HG03571 (cell line): ENCODE measurements around the gene CNTFR.

Experiments used
- ATAC-seq: cut with Tn5 transposase; IDR thresholded peaks from one replicate; pipeline ENCODE4 v1.9.1; 2021; ENCODE audit not compliant: unreplicated experiment

Gene CNTFR

GRCh38 chr9:34590381-34591247 lies 1.1 kb upstream of the CNTFR start:
- no peak for ATAC-seq

DNA sequence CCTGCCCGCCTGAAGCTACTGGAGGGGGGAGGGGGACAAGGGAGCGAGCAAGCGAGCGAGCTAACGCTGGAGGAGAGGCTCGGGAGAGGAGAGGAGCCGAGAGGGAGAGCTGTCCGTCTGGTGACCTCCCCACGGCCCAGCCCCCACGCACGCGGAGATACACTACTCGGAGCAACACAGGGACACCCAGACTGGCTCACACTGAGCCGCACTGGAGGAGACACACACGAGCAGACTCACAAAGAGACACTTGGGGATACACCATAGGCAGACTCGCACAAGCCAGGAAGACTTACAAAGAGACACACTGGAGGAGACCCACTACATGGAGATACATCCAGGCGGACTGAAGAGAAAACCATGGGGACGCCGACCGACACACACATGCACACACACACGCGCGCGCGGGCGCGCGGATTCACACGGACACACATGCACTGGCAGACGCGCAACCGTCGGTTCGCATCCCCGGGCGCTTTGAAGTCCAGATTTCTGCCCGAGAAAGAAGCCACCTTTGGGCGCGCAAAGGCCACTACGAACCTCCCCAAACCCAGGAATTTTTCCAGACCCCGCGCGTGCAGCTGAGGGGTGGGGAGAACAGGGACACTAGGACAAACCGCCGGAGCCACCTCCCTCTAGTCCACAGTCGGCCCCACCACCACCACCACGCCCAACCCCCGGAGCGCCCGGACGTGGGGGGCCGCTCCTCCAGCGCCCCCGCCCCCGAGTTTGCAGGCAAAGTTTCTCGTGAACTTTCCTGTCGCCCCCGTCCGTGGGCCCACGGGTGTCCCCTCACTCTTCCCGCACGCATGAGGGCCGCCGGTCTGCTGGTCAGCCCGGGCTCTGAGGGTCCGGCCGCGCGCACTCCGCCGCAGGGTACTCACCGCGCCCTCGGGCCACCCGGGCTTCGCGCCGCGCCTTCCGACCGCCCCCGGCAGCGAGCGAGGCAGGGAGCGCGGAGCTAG lies 571 bp downstream of the CNTFR start:
- ATAC-seq, result no peak

DNA sequence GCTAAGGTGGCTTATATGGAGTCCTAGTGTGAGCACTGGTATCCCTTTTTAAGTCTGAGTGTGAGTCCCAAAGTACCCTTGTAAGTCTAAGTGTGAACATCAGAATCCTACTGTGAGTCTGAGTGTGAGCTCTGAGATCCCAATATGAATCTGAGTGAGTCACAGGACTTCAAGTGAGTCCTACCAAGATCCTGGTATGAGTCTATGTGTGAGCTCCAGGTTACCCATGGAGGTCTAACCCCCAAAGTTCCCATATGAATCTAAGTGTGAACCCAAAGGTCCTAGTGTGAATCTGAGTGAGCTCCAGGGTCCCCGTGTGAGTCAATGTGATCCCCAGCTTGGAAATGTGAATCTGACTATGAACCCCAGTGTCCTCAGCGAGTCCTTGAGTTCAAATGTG lies 2.3 kb downstream of the CNTFR start:
- ATAC-seq, result no peak

GRCh38 chr9:34585946-34586669 lies 3.4 kb downstream of the CNTFR start:
- no peak for ATAC-seq

DNA sequence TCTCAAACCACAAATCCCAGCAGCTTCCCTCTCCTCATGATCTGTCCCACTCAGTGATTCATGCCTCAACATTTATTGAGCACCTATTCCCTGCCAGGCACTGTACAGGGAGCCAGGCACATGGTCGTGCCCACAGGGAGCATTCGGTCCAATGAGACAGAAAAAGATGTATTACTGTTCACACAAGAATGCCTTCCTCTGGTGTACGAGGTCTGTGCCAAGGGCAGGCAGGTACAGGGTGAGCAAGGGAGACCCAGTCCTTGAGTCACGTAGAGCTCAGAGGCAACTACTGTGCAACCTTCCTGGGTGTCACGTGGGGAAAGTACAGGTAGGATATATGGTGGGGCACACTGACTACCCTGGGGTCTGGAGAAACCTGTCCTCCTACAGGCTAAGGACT lies 4.6 kb downstream of the CNTFR start:
- no peak for ATAC-seq

GRCh38 chr9:34582787-34583186 lies 6.7 kb downstream of the CNTFR start:
- no peak for ATAC-seq

GRCh38 chr9:34581318-34581717 lies 8.2 kb downstream of the CNTFR start:
- no peak for ATAC-seq

DNA sequence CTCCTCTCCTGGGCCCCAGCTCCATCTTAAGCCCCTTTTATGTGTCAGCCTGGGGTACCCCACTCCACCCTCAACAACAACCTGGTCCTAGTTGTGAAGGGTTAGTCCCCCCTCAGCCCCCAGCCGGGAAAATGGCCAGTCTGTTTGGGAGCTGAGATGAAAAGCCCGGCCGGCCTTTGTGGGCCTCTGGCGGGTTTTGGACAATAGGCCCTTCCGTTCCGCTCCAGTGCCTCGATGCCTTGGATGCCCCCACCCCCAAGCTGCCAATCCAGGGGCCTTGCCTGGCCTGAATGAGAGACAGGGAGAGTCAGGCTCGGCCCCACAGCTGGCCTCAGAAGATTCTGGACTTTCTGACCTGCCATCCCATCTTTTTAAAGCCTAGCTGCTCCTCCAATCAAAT lies 9.2 kb downstream of the CNTFR start:
- ATAC-seq, result no peak

DNA sequence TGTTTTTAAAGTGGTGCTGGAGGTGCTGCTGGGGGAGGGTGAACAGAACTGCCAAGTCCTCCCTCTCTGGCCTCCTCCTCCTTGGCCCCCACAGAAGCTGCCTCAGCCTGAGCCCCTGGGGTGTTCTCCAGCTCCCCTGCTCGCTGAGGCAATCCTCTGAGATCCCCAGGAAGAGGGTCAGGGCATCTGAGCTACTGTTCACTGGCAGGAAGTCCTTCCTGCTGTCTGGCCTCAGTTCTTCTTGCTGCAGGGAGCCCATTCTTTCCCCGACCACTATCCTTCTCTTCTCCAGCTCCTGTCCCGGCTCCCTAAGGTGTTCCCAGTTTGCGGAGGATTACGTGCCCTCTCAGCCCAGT lies 9.7 kb downstream of the CNTFR start:
- ATAC-seq, result no peak

DNA sequence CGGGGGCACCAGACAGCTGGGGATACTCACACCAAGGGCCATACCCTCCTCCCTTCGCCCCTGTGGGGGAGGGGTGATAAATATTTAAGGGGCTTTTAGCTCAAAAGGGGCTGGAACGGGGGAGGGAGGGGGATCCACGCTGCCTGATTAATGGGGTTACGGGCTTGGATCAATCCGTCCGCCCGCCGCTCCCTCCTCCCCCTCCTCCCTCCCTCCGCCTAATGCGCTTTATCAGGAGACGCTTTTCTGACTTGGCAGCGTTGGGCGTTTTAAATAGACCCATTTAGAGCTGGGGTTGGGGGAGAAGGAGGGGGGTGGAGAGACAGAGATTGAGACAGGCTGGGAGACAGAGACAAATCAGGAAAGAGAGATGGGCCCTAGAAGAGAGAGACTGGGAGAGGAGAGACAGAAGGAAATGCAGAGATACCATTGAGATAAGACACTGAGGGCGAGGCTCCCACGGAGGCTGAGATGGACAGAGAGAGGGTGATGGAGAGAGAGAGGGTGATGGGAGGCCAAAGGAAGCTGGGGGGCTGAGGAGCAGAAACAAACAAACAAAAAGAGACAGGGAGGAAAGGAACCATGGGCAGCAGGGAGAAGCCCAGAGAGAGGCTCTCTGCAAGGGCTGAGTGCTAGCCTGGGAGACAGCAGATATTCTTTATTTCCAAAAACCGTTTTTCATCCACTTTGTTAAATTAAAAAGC lies 10.3 kb downstream of the CNTFR start:
- ATAC-seq, result no peak

GRCh38 chr9:34578241-34579103 lies 11.1 kb downstream of the CNTFR start:
- no peak for ATAC-seq

DNA sequence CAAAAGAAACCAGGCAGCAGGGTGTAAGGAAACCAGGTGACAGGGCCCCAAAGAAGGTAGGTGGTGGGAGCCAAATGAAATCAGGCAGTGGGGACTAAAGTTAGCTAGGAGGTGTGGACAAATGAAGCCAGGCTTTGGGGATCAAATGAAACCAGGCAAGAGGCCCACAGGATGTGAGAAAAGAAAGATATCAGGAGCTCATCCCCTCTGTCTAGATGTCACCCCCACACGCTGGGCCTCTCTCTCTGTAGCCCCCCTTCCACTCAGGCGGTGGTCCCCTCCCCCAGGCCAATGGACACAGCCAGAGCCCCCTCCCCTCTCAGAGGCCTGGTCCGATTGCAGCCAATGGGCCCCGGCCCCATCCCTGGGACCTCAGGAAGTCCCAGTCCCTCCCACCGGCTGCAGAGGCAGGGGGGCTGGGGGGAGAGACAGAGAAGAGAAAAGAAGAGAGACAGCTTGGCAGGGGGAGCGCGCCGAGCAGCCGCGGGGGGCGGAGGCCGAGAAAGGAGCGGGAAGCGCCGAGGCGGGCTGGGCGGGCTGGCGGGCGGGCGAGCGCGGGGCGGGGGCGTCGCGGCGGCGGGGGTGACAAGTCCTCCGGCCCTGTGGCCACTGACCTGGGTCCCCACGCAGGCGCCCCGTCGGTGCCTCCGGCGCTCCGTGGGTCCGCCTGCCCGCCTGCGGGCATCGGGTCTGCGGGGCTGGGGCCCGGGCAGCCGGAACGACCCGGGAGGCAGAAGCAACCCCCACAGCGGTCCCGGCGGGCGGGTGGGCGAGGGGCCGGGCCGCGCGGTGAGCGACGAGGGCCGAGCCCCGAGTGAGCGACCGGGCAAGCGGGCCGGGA lies 11.9 kb downstream of the CNTFR start:
- ATAC-seq, result no peak

DNA sequence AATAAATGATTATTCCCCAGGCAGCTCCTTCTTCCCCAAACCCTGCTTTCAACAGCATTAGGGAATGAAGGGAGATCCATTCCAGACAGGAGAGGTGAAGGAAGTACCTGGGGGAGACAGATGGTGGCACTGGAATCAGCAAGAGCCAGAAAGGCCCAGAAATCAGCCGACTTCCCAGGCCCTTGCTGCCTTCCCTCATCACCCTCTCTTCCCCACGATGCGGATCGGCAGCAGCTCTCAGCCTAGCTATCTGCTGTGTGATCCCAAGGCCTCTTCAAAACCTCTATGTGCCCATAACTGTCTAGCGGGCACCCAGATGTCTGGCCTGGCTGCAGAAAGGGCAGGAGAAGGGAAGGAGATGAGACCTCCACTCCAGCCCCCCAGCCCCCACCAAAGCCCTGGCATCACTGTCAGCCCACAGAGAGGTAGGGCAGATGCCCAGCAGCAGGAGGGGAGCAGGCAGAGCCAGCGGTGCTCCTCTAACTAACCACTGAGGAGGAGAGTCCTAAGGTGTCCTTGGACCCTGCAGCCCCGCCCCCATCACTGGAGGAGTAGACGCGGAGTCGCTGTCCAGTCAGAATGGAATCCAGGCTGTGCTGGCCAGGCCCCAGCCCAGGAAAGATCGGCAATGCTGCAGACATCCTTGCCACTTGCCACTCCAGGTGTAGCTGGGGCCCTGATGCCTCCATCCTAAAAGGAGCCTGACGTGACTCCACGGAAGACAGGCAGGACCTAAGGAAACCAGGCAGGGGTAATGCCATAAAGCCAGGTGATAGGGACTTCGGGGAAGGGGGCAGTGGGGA lies 12.7 kb downstream of the CNTFR start:
- no peak for ATAC-seq

DNA sequence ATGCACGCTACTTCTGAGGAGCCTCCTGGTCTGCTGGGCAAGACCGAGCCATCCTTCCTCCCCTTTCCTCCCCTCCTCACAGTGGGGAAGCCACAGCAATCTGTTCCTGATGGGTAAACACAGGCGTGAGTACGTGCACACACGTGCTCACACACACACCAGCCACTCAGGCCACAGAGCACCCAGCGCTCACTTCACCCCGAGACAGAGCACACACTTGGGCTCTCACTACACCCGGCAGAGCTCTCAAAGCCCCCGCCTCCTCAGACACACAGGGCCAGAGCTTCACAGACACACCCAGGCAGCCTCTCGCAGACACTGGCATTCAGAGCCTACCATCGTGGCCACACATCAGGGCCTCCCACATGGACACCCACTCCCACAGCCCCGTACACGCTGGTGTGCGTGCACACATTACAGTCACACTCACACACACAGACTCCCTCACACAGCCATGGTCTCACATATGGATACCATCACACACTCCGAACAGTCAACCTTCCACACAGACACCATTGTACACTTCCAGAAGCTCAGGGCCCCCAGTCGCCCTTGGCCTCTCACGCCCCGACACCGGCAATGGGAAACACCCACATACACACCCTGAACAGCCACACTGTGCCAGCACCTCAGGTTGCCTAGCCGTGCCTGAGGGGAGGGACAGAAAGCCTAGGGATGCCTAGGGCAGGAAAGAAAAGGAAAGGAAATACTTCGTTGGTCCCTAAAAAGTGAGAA lies 13.5 kb downstream of the CNTFR start:
- no peak for ATAC-seq

GRCh38 chr9:34575241-34575640 lies 14.3 kb downstream of the CNTFR start:
- no peak for ATAC-seq

DNA sequence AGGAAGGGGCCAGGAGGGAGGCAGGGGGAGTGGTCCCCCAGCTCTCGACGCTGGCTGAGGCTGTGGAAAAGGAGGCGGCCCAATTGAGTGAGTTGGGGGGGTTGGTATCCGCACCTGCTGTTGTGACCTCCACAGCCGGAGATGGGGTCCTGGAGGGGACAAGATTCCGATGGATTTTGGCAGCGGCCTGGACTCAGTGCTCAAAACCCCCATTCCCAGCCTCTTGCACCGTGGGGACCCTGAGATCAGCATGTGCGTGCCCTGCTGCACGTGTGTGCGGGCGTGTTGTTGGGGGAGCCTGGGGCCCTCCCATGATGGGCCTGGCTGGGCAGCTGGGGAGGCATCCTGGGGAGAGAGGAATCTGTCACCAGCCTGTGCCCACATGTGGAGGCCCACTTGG lies 15.0 kb downstream of the CNTFR start:
- ATAC-seq, result no peak

DNA sequence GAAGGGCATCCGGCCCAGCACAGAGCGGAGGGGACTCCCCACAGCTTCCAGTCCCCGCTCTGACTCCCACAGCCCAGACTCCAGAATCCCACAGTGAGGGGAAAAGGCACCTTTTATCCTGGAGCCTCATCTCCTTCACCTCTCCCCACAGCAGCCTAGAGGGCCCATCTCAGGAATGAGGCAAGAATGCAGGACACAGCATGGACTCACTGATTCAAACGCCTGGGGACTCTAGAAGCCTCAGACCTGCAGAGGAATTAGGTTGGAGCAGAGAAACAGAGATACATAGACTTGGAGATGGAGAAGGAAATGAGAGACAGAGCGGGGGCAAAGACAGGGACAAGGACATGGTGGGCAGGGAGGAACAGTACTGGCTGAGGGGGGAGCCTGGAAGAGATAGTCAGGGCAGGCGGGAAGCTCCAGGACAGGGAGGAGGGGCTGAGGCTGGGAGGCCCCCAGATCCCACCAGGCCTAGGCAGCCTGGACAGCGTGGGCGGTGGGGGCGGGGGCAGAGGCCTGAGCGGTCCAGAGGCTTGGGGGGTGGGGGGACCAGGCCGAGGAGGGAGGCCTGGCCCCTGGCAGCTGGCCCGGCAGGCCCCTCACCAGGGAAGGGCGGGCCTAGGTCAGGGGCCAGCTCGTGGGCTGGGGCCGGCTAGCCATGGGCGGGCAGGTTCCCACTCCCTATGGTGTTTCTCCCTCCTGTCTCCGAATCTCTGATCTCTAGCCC lies 15.8 kb downstream of the CNTFR start:
- ATAC-seq, result no peak
